Islet precursor cell (in vitro differentiated cells): ENCODE results near the gene AFAP1L1.

Experiments
- DNase-seq: peaks from one replicate; pipeline ENCODE4 v3.0.0-alpha.2; 2018

AFAP1L1 gene

DNA sequence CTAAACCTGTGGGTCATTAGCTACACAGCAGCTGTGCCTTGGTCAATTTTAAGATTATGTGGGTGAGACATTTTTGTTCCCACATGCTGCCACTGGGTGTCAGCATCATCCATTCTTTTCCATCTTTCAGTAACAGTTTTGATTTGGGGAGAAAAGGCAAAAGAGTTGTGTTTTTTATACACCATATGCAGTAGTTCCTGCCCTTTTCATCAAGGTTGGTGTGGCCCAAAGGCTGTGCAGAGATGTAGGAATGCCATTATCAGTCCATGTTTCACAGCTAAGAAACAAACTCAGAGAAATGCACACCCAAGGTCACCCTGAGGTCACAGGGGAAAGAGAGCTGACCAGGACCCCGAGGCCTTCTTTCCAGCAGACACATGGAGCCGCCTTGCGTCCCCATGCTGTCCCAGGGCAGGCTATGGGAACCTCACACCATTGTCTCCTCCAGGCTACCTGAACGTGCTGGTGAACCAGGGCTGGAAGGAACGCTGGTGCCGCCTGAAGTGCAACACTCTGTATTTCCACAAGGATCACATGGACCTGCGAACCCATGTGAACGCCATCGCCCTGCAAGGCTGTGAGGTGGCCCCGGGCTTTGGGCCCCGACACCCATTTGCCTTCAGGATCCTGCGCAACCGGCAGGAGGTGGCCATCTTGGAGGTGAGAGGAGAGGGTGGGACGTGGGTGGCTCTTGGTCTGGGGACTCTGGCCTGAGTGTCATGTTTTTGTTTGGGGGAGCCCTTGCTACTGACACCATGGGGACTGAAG is 45.8 kb downstream of the AFAP1L1 start:
- DNase-seq, result no peak

- DNase-seq, result no peak
Measured at GRCh38 chr5:149319174-149319573, 47.5 kb downstream of the AFAP1L1 start.

- peak; percentile 97 for DNase-seq
Measured at GRCh38 chr5:149320791-149321330, 49.2 kb downstream of the AFAP1L1 start.

DNA sequence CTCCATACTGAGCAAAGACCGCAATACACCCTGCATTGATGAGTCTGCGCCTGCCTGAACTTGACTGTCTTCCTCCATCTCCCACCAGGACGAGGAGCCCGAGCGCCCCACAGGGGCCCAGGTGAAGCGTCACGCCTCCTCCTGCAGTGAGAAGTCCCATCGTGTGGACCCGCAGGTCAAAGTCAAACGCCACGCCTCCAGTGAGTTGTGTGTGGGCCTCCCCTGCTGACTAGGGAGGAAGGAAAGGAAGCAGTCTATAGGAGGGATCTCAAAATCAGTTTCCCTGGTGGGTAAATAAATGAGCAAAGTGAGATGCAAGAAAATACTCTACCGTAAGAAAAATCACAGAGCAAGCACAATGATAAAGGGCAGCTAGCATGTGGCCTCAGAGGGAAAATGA is 50.9 kb downstream of the AFAP1L1 start:
- no peak for DNase-seq

DNA sequence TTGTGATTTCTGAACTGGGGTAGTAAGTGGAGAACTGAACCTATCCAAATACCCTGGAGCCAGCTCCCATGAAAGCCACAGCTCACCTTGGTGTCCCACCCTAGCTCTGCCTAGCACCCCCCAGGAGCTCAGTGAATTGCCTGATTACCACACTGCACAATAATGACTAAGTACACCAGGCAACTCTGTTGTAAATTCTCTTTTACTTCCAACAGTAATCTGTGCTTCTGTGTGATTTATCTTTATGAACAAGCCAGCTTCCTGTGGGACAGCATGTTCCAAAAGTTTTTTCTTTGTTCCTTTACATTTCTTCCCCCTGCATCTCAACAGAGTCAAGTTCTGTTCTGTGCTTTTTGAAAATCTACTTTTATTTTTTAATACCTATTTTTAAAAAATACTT is 51.6 kb downstream of the AFAP1L1 start:
- DNase-seq, result no peak

DNA sequence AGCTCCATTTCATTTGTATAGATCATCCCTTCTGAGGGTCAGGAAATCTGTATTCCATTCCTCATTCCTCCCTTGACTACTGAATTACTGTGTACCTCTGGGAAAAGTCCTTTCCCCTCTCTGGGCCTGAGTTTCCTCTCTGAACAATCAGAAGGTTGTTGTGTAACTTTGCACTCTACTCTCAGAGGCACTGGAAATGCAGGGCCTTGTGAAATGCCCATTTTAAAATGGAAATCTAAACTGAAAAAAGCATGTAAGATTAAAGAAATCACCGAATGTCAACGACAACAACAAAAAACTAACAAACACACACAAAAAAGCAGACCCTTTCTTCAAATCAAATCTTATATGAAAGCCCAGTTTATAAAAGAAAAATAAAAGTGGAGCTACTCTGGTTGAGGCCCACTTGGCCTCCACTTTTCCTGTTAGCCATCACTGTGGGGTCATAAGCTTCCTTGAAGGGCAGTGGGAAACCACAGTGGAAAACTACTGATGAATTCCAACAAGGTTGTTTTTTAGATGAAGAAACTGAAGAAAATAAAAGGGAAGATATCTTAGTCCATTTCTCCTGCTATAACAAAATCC is 52.1 kb downstream of the AFAP1L1 start:
- no peak for DNase-seq

DNA sequence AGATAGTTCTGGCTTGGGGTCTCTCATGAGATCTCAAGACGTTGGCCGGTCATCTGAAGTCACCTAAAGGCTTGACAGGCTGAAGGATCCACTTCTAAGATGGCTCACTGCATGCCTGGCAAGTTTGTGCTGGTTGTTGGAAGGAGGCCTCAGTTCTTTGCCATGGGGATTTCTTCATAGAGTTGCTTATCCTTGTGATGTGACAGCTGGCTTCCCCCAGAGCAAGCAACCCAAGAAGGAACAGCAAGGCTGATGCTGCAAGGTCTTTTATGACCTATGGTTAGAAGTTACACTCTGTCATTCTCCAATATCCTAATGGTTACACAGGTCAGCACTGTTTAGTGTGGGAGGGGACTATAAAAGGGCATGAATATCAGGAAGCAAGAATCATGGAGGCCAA is 53.0 kb downstream of the AFAP1L1 start:
- no peak for DNase-seq

GRCh38 chr5:149325166-149325735 is 53.6 kb downstream of the AFAP1L1 start:
- DNase-seq, result no peak

DNA sequence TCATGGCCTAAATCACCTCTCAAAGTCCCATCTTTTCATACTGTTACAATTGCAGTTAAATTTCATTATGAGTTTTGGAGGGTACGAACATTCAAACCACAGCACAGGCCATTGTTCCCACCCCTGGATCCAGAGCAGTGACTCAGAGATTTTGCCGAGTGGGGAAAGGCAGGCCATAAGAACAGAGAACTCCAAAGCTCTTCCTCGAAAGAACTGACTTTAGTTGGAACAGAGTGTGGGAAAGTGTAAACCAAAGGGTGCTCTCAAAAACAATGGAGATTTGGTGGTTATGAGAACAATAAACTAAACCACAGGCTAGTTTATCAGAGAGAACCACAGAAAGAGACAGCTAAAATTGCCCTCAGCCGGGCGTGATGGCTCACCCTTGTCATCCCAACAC is 54.2 kb downstream of the AFAP1L1 start:
- DNase-seq, result no peak

DNA sequence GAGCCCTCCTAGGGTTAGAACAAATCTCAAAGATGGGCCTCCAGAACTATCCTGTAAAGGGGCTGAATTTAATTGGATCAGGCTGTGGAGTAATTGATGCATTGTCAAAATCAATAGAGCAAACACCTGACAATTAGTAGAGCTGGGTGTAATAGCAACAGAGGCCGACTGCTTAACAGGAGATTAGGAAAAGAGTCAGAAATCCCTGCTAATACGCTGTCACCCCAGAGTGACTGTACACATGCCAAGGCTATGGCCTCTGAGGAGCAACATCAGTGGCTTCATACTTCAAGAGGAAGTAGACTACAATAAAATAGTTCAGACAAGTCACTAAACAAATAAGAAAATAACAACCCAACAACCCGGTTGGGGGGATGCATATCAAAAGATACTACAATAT is 55.0 kb downstream of the AFAP1L1 start:
- no peak for DNase-seq

DNA sequence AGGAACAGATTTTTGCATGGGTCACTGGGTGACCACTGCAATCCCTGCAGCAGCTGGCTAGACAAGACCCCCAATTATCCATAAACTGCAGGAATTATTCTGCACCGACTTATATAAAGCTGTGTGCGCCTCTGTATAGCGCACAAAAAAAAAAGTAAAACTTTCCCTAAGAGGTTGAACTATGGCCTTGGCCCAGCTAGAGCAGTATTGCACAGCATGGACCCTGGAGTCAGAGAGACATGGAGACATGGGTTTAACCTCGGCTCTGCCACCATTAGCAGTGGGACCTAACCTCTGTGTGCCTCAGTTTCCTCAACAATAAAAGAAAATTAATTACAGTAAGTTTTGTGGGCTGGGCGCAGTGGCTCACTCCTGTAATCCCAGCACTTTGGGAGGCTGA is 56.5 kb downstream of the AFAP1L1 start:
- DNase-seq, result no peak

DNA sequence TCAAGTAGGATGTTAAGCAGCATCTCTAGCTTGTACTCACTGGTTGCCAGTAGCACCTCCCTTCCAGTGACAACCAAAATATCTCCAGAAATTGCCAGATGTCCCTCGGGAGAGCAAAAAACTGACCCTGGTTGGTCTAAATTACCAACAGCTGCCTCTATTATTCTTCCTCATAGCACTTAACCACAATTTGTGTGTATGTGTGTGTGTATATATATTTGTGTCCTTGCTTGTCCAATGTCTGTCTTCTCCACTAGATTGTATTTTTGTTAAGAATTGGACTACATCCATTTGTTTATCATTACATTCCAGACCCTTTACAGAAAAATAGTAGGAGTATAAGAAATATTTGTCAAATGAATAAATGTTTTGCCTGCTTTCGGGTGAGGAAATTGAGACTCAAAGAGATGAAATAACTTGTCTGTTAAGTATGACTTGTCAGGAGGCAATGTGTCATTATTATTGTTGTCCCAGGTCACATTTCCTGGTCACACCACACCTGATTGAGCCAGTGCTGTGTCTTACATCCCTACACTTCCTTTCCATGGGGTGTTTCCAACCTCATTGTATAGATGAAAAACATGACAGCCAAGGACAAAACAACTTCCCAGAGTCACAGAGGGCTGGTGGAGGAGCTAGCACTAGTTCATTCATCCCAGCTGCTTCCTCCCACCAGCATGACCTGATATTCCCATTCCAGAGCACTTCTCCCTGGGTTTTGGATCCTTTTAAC is 62.2 kb downstream of the AFAP1L1 start:
- DNase-seq, result no peak

- DNase-seq, result no peak
Measured at GRCh38 chr5:149337736-149338135, 66.1 kb downstream of the AFAP1L1 start.

- no peak for DNase-seq
Measured at GRCh38 chr5:149338364-149338763, 66.7 kb downstream of the AFAP1L1 start.

DNA sequence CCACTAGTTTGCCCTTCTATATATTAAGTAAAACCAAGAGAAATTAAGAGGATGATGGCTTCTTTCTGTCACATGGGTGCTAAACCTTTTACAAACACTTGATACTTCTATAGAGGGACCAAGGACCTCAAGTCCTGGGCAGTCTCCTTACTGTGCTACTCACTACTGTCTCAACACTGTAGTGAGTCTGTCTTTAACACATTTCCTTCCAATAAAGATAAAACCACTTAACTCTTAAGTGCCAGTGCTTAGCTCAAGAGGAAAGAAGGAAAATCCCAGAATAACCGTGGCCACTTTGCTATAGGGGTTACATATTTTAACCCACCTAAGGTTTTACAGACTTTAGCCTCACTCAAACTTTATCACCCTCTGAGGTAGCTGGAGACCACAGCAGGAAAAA is 69.3 kb downstream of the AFAP1L1 start:
- DNase-seq, result no peak

GRCh38 chr5:149341876-149342275 is 70.2 kb downstream of the AFAP1L1 start:
- no peak for DNase-seq

DNA sequence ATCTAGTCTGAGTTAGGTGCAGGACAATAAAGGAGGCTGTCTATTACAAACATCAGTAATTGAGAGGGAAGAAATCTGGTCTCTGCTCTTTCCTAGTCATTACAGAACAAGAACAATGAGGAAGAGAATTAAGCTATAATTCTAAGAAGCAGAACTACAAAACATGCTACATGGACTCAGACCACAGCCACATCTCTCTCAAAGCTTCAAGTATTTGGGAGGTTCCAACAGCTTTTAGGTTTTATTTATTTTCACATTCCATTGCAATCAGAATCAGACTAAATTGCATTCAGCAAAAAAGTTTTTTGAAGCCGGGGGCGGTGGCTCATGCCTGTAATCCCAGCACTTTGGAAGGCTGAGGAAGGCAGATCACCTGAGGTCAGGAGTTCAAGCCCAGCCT is 72.5 kb downstream of the AFAP1L1 start:
- DNase-seq, result no peak

- DNase-seq, result peak; percentile 98
Measured at GRCh38 chr5:149345147-149345891, 73.7 kb downstream of the AFAP1L1 start, which contains the start of gene GRPEL2. Gene GRPEL2 (plus strand): TSS chr5:149345499. CDS start chr5:149345540, 41 bp downstream.

- no peak for DNase-seq
Measured at GRCh38 chr5:149345892-149346222, 74.2 kb downstream of the AFAP1L1 start.

- DNase-seq, result no peak
Measured at GRCh38 chr5:149348518-149348917, 76.9 kb downstream of the AFAP1L1 start.

- DNase-seq, result no peak
Measured at GRCh38 chr5:149349382-149349781, 77.7 kb downstream of the AFAP1L1 start.

GRCh38 chr5:149352169-149352568 is 80.5 kb downstream of the AFAP1L1 start:
- DNase-seq, result no peak

DNA sequence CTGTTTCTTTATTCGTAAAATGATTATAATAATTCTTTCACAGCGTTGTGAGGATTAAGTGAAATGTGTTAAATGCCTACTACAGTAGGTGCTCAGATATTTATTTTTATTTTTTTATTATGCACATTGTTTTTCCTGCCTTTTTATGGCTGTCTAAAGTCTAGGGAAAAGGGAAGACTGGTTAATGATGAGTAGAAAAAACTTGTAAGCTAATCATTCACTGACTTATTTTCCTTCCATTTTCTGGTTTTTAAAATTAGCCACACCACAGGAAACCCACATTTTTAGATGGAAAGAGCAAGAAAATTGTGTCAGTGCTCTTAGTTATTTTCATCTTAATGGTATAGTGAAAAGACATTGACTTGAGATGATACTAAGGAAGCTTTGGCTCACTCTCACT is 82.3 kb downstream of the AFAP1L1 start:
- DNase-seq, result no peak
